HS-5 (cell line): ENCODE data around the gene PSMB8.
"Not testable (repeated sequence)": the region's sequence is repeated elsewhere in the genome, so short reads cannot be mapped to it uniquely, and the experiment has no call there.

Experiments
- DNase-seq: peaks from one replicate; pipeline ENCODE4 v3.0.0-alpha.2; 2012; ENCODE audit warnings: low read depth

PSMB8 gene

GRCh38 chr6:32836873-32837272 is 7.0 kb downstream of the PSMB8 start:
- DNase-seq, result no peak

GRCh38 chr6:32835167-32835893 is 8.5 kb downstream of the PSMB8 start:
- no peak for DNase-seq

- no peak for DNase-seq
These were observed 10.2 kb downstream of the PSMB8 start for GRCh38 chr6:32833664-32834063.

- DNase-seq, result no peak
These were observed 11.3 kb downstream of the PSMB8 start for GRCh38 chr6:32832535-32832934.

- no peak for DNase-seq
These were observed 12.9 kb downstream of the PSMB8 start for GRCh38 chr6:32830936-32831335.

- DNase-seq, result no peak
These were observed 13.8 kb downstream of the PSMB8 start for GRCh38 chr6:32830017-32830416.

- no peak for DNase-seq
These were observed 14.4 kb downstream of the PSMB8 start for GRCh38 chr6:32829495-32829894.

- no peak for DNase-seq
These were observed 16.8 kb downstream of the PSMB8 start for GRCh38 chr6:32827025-32827424.

GRCh38 chr6:32825966-32826365 is 17.9 kb downstream of the PSMB8 start:
- peak; percentile 68 for DNase-seq

GRCh38 chr6:32819729-32820128 is 24.1 kb downstream of the PSMB8 start:
- peak; percentile 67 for DNase-seq

- DNase-seq, result no peak
These were observed 25.0 kb downstream of the PSMB8 start for GRCh38 chr6:32818867-32819266.

GRCh38 chr6:32816746-32817204 is 27.1 kb downstream of the PSMB8 start, which contains the start of gene HLA-DOB:
HLA-DOB (minus strand) TSS chr6:32817002; CDS start chr6:32816951, 51 bp downstream.
- DNase-seq, result no peak

- no peak for DNase-seq
These were observed 27.9 kb downstream of the PSMB8 start for GRCh38 chr6:32815996-32816395.

- DNase-seq, result no peak
These were observed 28.7 kb downstream of the PSMB8 start for GRCh38 chr6:32815115-32815514.

- DNase-seq, result no peak
These were observed 29.7 kb downstream of the PSMB8 start for GRCh38 chr6:32814145-32814544.

GRCh38 chr6:32809171-32809570 is 34.7 kb downstream of the PSMB8 start:
- DNase-seq, result no peak

- no peak for DNase-seq
These were observed 36.7 kb downstream of the PSMB8 start for GRCh38 chr6:32807020-32807580.

- DNase-seq, result not testable (repeated sequence)
These were observed 38.4 kb downstream of the PSMB8 start for GRCh38 chr6:32805404-32805803.

- DNase-seq, result no peak
These were observed 40.4 kb downstream of the PSMB8 start for GRCh38 chr6:32803416-32803815.

- DNase-seq, result no peak
These were observed 44.1 kb downstream of the PSMB8 start for GRCh38 chr6:32799740-32800139.

- DNase-seq, result no peak
These were observed 44.7 kb downstream of the PSMB8 start for GRCh38 chr6:32799168-32799567.

GRCh38 chr6:32796848-32797776 is 46.7 kb downstream of the PSMB8 start:
- DNase-seq, result peak; percentile 37

GRCh38 chr6:32794510-32794909 is 49.3 kb downstream of the PSMB8 start:
- DNase-seq, result no peak
